ENCODE measurements around the gene TP53INP2.

The TP53INP2 gene

GRCh38 chr20:34724172-34724571 is 20.0 kb downstream of the TP53INP2 start:
- DNase-seq, result no peak

- no peak for DNase-seq
Observed at GRCh38 chr20:34729416-34729815, 25.3 kb downstream of the TP53INP2 start.

- DNase-seq, result no peak
Observed at GRCh38 chr20:34732523-34732922, 28.4 kb downstream of the TP53INP2 start.

- DNase-seq, result no peak
Observed at GRCh38 chr20:34736106-34736735, 32.1 kb downstream of the TP53INP2 start.

GRCh38 chr20:34743039-34743438 is 38.9 kb downstream of the TP53INP2 start:
- no peak for DNase-seq

GRCh38 chr20:34744340-34744739 is 40.2 kb downstream of the TP53INP2 start:
- DNase-seq, result no peak

- no peak for DNase-seq
Observed at GRCh38 chr20:34744847-34745246, 40.7 kb downstream of the TP53INP2 start.

- no peak for DNase-seq
Observed at GRCh38 chr20:34746674-34747073, 42.5 kb downstream of the TP53INP2 start.

GRCh38 chr20:34747479-34747878 is 43.3 kb downstream of the TP53INP2 start:
- no peak for DNase-seq

GRCh38 chr20:34748709-34749108 is 44.6 kb downstream of the TP53INP2 start:
- DNase-seq, result no peak

GRCh38 chr20:34750484-34750883 is 46.3 kb downstream of the TP53INP2 start:
- DNase-seq, result no peak

- DNase-seq, result no peak
Observed at GRCh38 chr20:34751453-34751852, 47.3 kb downstream of the TP53INP2 start.

- no peak for DNase-seq
Observed at GRCh38 chr20:34753706-34754461, 49.7 kb downstream of the TP53INP2 start.

GRCh38 chr20:34754611-34755010 is 50.5 kb downstream of the TP53INP2 start:
- no peak for DNase-seq

- no peak for DNase-seq
Observed at GRCh38 chr20:34755367-34755766, 51.2 kb downstream of the TP53INP2 start.

GRCh38 chr20:34762031-34762555 is 57.9 kb downstream of the TP53INP2 start:
- no peak for DNase-seq
